Spleen (tissue), 11 donors: ENCODE data around the gene KCNH6. TPM values are rescaled to one million over a fixed set of nuclear protein-coding genes. Genes with fewer than 3 reads are reported as not detected.

ENCODE experiments used
- DNase-seq: peaks from one replicate; pipeline ENCODE4 v3.0.0-alpha.2; 2020
- H3K27ac ChIP-seq, 8 donors: fragments of 200-600 bp; sonication (generic) in 7 of 8; 1 replicate in 4 of 8; 2 replicates in 4 of 8; pipeline versions ENCODE4 v1.5.0 to v1.8.0; 2016 to 2021; ENCODE audit warnings: inconsistent platforms in 4 of 8, mild to moderate bottlenecking in 4 of 8, moderate library complexity in 1 of 8
- H3K27me3 ChIP-seq, 7 donors: fragments of 200-600 bp; sonication (generic) in 6 of 7; replicated peaks in 1 of 7; 1 replicate in 4 of 7; 2 replicates in 3 of 7; pipeline versions ENCODE4 v1.5.0 to v1.8.0; 2016 to 2021; ENCODE audit warnings: inconsistent platforms in 3 of 7, mild to moderate bottlenecking in 1 of 7
- H3K36me3 ChIP-seq, 6 donors: fragments of 200-600 bp; sonication (generic) in 5 of 6; 1 replicate in 4 of 6; 2 replicates in 2 of 6; pipeline versions ENCODE4 v1.5.0 to v1.8.0; 2016 to 2021; ENCODE audit warnings: inconsistent platforms in 2 of 6
- H3K4me1 ChIP-seq, 6 donors: fragments of 200-600 bp; sonication (generic) in 5 of 6; 1 replicate in 3 of 6; 2 replicates in 3 of 6; pipeline versions ENCODE4 v1.5.0 to v1.8.0; 2016 to 2021; ENCODE audit warnings: inconsistent platforms in 3 of 6
- H3K4me3 ChIP-seq, 8 donors: fragments of 200-600 bp; sonication (generic) in 7 of 8; 1 replicate in 4 of 8; 2 replicates in 4 of 8; pipeline versions ENCODE4 v1.5.0 to v1.8.0; 2016 to 2021; ENCODE audit warnings: inconsistent platforms in 4 of 8, mild to moderate bottlenecking in 4 of 8, moderate library complexity in 2 of 8
- H3K9me3 ChIP-seq, 8 donors: fragments of 200-600 bp; sonication (generic) in 7 of 8; 1 replicate in 4 of 8; 2 replicates in 4 of 8; pipeline versions ENCODE4 v1.5.0 to v1.8.0; 2016 to 2021; ENCODE audit warnings: inconsistent platforms in 4 of 8
- POLR2A ChIP-seq, 3 donors: fragments of 450-650 bp; IDR thresholded peaks; one replicate each; pipeline ENCODE4 v1.5.1; 2017; ENCODE audit warnings: antibody characterized with exemption in 3 of 3, mild to moderate bottlenecking in 1 of 3
- POLR2AphosphoS5 ChIP-seq, 3 donors: sonication (generic); formaldehyde crosslinking; IDR thresholded peaks; one replicate each; pipeline ENCODE4 v1.5.1; 2017; ENCODE audit warnings: antibody characterized with exemption in 3 of 3
- WGBS, 5 donors: extraction: QIAGEN DNeasy Blood & Tissue Kit in 3 of 5; methylation state at CpG; one replicate each; pipeline versions ENCODE4 v1.1.5 to v1.1.7; 2013 to 2018; 5-methylcytosine and 5-hydroxymethylcytosine counted together
- intact Hi-C: fragments of 100-400 bp; cut with DNase I; formaldehyde crosslinking; loops from one replicate; pipeline ENCODE4 v1.15.0; 2023; ENCODE audit warnings: low total_unique reads
- polyA plus RNA-seq, 3 donors: library from polyadenylated mRNA; stranded (reverse); fragments of 200-250 nt; gene quantifications; one replicate each; pipeline ENCODE4 v1.2.1, GENCODE V29; 2013
- small RNA-seq, 4 donors: library from RNA; depleted of rRNA; stranded (forward); fragments of <200 nt; gene quantifications; one replicate each; pipeline ENCODE3, GENCODE V24; 2016
- total RNA-seq, 7 donors: library from RNA; depleted of rRNA in 3 of 7; stranded (reverse); fragments of >200 nt in 3 of 7; fragmentation: NEBNext Ultra II Directional in 4 of 7; extraction: Animal tissue kit (Norgen Biotek cat#: 25700) in 4 of 7; gene quantifications; one replicate each; pipeline versions ENCODE4 v1.1.0 to v1.2.1, GENCODE V29; 2016 to 2021
- TF ChIP-seq, protein P1 (sequence below), 11 experiments: fragments of 200-600 bp in 7 of 11; fragments of 450-650 bp in 4 of 11; sonication (generic) in 4 of 11; IDR thresholded peaks in 8 of 11; conservative IDR thresholded peaks in 3 of 11; 1 replicate in 7 of 11; 2 replicates in 4 of 11; pipeline versions ENCODE4 v1.4.0 to v1.8.0; 2016 to 2021; ENCODE audit warnings: antibody characterized with exemption in 11 of 11, inconsistent platforms in 4 of 11, mild to moderate bottlenecking in 1 of 11
- donor health status: healthy with polysubstance abuse.
- donor health status: DM: no; HTN: no; CAD: no; lungs with moderate emphysema.
- donor health status: DM: no; HTN: no; CAD: no.
- donor health status: Bipolar disorder and iron deficiency.
- donor health status: healthy.
- donor health status: DM: no; HTN: no; CAD: no.
- donor health status: DM: yes; HTN: yes; CAD: no.

The KCNH6 gene
- total and polyA plus RNA-seq, 10 donors, result not detected

DNA sequence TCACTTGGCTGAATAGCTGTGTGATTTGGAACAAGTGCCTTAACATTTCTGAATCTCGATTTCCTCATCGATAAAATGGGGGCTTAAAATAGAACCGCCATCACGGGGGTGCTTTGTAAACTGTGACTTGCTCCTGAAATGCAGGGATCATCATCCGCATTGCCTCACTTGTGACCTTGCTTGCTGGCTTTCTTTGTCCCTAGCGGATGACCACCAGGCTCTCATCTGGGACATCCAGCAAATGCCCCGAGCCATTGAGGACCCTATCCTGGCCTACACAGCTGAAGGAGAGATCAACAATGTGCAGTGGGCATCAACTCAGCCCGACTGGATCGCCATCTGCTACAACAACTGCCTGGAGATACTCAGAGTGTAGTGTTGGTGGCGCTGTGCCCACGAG, 65.6 kb downstream of the KCNH6 start:
- Histone ChIP-seq H3K27ac (no peak overlapping the region), H3K9me3 (no peaks in the 10 kb centered on the region), H3K27me3 (no peaks in the 10 kb centered on the region), H3K36me3 (peaks cover 4 to 100% (median 91%) of the 10 kb centered on the region in 6 donors), H3K4me3 (no peak overlapping the region), H3K4me1 (peaks cover 0 to 11% (median 0%) of the 10 kb centered on the region in 6 donors)
- TF ChIP-seq POLR2A (IDR thresholded peaks at IDR 0.05) (no peak), POLR2AphosphoS5 (IDR thresholded peaks at IDR 0.05) (no peak)
- TF ChIP-seq, protein P1, sequence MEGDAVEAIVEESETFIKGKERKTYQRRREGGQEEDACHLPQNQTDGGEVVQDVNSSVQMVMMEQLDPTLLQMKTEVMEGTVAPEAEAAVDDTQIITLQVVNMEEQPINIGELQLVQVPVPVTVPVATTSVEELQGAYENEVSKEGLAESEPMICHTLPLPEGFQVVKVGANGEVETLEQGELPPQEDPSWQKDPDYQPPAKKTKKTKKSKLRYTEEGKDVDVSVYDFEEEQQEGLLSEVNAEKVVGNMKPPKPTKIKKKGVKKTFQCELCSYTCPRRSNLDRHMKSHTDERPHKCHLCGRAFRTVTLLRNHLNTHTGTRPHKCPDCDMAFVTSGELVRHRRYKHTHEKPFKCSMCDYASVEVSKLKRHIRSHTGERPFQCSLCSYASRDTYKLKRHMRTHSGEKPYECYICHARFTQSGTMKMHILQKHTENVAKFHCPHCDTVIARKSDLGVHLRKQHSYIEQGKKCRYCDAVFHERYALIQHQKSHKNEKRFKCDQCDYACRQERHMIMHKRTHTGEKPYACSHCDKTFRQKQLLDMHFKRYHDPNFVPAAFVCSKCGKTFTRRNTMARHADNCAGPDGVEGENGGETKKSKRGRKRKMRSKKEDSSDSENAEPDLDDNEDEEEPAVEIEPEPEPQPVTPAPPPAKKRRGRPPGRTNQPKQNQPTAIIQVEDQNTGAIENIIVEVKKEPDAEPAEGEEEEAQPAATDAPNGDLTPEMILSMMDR (IDR thresholded peaks at IDR 0.05 in 8 of 11, conservative IDR thresholded peaks at IDR 0.05 in 3 of 11), result no peak
- DNase-seq, result no peak
- 89 to 94% (median 91%) methylated on average over 11 of the region's 11 CpGs for WGBS, 5 donors
- intact Hi-C loops, result no loop called here

GRCh38 chr17:63589646-63590045, 66.5 kb downstream of the KCNH6 start:
- WGBS, 5 donors, result 93 to 100% (median 98%) methylated on average over 1 of the region's 1 CpG
- H3K27ac ChIP-seq, result no peak overlapping the region
- H3K4me1 ChIP-seq, result peaks cover 0 to 11% (median 0%) of the 10 kb centered on the region in 6 donors
- no peaks in the 10 kb centered on the region for H3K27me3 ChIP-seq
- H3K9me3 ChIP-seq, result no peaks in the 10 kb centered on the region
- H3K36me3 ChIP-seq, result peaks cover 4 to 100% (median 84%) of the 10 kb centered on the region in 6 donors
- intact Hi-C loops, result no loop called here
- DNase-seq, result no peak
- TF ChIP-seq POLR2A (IDR thresholded peaks at IDR 0.05) (no peak), POLR2AphosphoS5 (IDR thresholded peaks at IDR 0.05) (no peak)
- TF ChIP-seq, protein P1 (IDR thresholded peaks at IDR 0.05 in 8 of 11, conservative IDR thresholded peaks at IDR 0.05 in 3 of 11), result no peak
- H3K4me3 ChIP-seq, result no peak overlapping the region

DNA sequence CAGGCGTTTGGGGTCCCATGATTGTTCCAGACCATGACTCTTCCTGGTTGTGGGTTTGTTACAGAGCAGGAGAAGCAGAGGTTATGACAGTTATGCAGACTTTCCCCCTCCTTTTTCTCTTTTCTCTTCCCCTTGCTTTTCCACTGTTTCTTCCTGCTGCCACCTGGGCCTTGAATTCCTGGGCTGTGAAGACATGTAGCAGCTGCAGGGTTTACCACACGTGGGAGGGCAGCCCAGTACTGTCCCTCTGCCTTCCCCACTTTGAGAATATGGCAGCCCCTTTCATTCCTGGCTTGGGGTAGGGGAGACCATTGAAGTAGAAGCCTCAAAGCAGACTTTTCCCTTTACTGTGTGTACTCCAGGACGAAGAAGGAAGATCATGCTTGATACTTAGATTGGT, 69.6 kb downstream of the KCNH6 start:
- H3K27me3 ChIP-seq, result no peaks in the 10 kb centered on the region
- H3K9me3 ChIP-seq, result no peaks in the 10 kb centered on the region
- H3K4me1 ChIP-seq, result peaks cover 0 to 15% (median 0%) of the 10 kb centered on the region in 6 donors
- no peak overlapping the region for H3K27ac ChIP-seq
- intact Hi-C loops, result no loop called here
- H3K4me3 ChIP-seq, result no peak overlapping the region
- TF ChIP-seq POLR2AphosphoS5 (IDR thresholded peaks at IDR 0.05), result no peak
- 82 to 95% (median 87%) methylated on average over 3 of the region's 3 CpGs for WGBS, 5 donors
- no peak for DNase-seq
- peaks cover 4 to 85% (median 54%) of the 10 kb centered on the region in 6 donors for H3K36me3 ChIP-seq

DNA sequence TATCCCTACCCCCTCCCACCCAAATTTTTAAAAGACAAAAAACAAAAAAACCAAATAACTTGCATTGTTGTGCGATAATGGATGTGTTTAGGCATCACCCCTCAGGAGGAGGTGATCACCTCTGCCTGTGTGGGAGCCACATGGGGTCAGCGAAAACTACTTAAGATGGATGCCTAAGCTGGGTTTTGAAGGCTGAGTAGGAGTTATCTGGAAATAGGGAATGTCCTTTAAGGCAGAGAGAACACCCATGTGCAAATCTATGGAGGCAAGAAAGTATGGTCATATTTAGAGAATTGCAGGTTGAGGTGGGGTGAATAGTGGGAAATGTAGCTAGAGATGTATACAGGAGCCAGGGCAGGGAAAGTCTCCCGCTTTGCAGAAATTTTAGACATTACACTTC, 72.0 kb downstream of the KCNH6 start:
- Histone ChIP-seq H3K9me3 (no peaks in the 10 kb centered on the region), H3K27ac (no peak overlapping the region), H3K36me3 (peaks cover 4 to 61% (median 31%) of the 10 kb centered on the region in 6 donors), H3K4me3 (no peak overlapping the region), H3K4me1 (peaks cover 4 to 39% (median 11%) of the 10 kb centered on the region in 6 donors), H3K27me3 (no peaks in the 10 kb centered on the region)
- WGBS, 5 donors, result 97 to 99% (median 98%) methylated on average over 3 of the region's 3 CpGs
- TF ChIP-seq POLR2A (IDR thresholded peaks at IDR 0.05), result no peak
- TF ChIP-seq, protein P1 (IDR thresholded peaks at IDR 0.05 in 8 of 11, conservative IDR thresholded peaks at IDR 0.05 in 3 of 11), result no peak
- TF ChIP-seq POLR2AphosphoS5 (IDR thresholded peaks at IDR 0.05), result no peak
- no peak for DNase-seq
- intact Hi-C loops, result no loop called here

Small RNA genes lying within 50 kb of the gene (small RNA-seq; reads per million reads assigned to genes)
- gene RNU6-288P, result 0 reads per million in 4 donors

Other genes with a start within 250 kb of the KCNH6 start
- gene CYB561, start 77.1 kb upstream of the KCNH6 start, total RNA-seq, result 10 to 100 TPM; 10.1 to 36.4 (median 13.6) TPM
- 1 to 10 TPM; 2.6 to 6.6 (median 4.0) TPM for gene CYB561, start 77.1 kb upstream of the KCNH6 start, polyA plus RNA-seq
- gene ACE, start 46.3 kb upstream of the KCNH6 start, total RNA-seq, result 10 to 100 TPM in 4 of 7 donors, 1 to 10 TPM in 3; 6.1 to 17.3 (median 10.1) TPM
- gene ACE, start 46.3 kb upstream of the KCNH6 start, polyA plus RNA-seq, result 1 to 10 TPM in 2 of 3 donors, under 1 TPM in 1; 0.61 to 5.1 (median 1.3) TPM
- 10 to 100 TPM; 52.1 to 87.5 (median 73.7) TPM for gene DCAF7, start 27.1 kb downstream of the KCNH6 start, total RNA-seq
- 10 to 100 TPM; 15.9 to 21.6 (median 18.4) TPM for gene DCAF7, start 27.1 kb downstream of the KCNH6 start, polyA plus RNA-seq
- gene TACO1, start 77.5 kb downstream of the KCNH6 start, total RNA-seq, result 10 to 100 TPM; 10.6 to 16.8 (median 14.9) TPM
- 10 to 100 TPM; 14.6 to 19.1 (median 16.9) TPM for gene TACO1, start 77.5 kb downstream of the KCNH6 start, polyA plus RNA-seq
- 100 to 1,000 TPM in 2 of 7 donors, 10 to 100 TPM in 5; 69.9 to 125 (median 94.9) TPM for gene MAP3K3, start 99.1 kb downstream of the KCNH6 start, total RNA-seq
- 10 to 100 TPM; 12.2 to 34.1 (median 17.3) TPM for gene MAP3K3, start 99.1 kb downstream of the KCNH6 start, polyA plus RNA-seq
- 100 to 1,000 TPM; 211 to 381 (median 249) TPM for gene LIMD2, start 176.8 kb downstream of the KCNH6 start, total RNA-seq
- 100 to 1,000 TPM; 414 to 554 (median 480) TPM for gene LIMD2, start 176.8 kb downstream of the KCNH6 start, polyA plus RNA-seq
- gene STRADA, start 218.4 kb downstream of the KCNH6 start, total RNA-seq, result 10 to 100 TPM; 43.9 to 72.0 (median 60.7) TPM
- gene STRADA, start 218.4 kb downstream of the KCNH6 start, polyA plus RNA-seq, result 10 to 100 TPM; 20.5 to 31.3 (median 26.6) TPM